DMS 273 treated with DMSO at 0.1 percent for 48 hours (cell line): ENCODE results near the gene DHCR7.

Source experiments
- DNase-seq: peaks from one replicate; lab custom pipeline; 2025; lab: John Stamatoyannopoulos, UW

The DHCR7 gene

DNA sequence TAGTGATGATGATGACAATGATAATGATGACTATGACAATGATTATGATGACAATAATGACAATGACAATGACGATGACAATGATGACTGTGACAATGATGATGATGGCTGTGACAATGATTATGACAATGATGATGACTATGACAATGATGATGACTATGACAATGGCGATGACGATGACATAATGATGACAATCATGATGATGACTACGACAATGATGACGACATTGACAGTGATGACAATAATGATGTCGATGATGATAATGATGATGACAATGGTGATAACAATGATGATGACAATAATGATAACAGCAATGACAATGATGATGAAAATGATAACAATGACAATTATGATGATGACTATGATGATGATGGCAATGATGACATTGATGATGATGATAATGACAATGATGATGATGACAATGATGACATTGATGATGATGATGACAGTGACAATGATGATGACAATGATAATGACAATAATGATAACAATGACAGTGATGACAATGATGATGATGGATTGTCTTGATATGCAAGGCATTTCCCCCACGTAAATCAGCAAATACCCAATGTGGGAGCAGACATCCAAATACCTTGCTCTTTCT, 37.7 kb downstream of the DHCR7 start:
- no peak for DNase-seq

DNA sequence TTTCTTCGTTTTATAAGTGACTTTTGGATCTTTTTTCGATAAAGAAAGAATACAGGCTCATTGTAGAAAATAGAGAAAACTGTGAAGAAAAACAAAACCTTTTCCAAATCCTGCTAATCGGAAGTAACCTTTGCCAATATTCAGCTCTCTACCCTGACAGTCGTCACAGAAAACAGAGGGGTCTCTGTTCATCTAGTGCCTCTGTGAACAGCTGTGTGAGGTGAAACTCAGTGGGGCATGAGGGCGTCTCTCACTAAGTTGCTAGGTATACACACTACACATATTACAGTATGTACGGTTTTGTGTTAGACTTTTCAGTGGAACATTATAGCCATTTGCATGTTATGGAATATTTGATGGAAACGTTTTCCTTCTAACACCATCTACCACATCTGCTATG, 39.4 kb downstream of the DHCR7 start:
- DNase-seq: no peak

DNA sequence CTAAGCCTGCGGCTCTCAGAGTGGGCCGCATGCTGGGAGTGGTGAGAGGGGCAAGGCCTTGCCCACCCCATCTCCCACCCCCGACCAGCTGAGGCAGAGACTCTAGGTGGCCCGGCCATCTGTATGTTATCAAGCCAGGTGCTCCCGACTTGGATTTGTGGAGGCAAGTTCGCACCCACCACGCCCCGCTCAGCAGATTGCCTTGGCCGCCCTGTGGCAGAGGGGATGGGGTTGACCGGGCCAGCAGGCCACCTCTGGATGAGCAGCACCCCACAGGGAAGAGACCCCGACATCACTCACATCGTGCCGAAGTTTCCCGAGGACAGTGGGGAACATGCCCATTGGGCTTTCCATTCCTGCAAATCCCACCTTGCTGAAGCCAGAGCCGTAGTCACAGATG, 40.8 kb downstream of the DHCR7 start:
- no peak for DNase-seq

DNA sequence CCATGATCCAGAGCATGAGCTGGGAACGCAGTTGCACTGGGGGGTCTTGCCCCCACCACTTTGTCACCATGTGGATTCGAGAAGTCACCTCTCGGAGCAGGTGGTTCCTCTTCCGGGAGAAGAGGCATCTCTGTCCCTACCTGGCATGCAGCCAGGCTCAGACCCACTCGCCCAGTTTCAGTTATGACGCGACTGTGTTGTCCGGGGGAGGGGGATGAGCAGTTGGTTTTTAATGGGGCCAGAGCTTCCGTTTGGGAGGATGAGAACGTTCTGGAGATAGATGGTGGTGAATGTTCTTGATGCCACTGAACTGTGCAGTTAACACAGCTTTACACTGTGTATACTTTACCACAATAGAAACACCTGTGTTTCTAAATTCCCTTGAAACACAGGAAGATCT, 41.5 kb downstream of the DHCR7 start:
- DNase-seq: no peak

DNA sequence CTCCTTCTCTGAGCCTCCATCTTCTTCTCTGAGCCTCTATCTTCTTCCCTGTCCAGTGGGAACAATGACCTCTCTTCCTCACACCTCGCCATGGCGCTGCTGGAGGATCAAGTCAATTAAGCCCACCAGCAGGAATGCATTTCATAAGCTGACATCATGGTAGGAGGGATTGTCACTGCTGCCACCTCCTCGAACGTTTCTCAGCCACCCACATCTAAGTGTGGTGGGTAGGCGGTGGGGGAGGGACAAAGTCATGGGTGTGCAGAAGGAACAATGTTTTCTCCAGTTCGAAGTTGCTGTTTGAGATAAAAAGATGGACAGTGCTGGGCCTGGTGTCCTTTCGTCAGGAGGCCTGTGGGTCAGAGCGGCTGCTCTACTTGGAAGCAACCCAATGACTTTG, 44.0 kb downstream of the DHCR7 start:
- DNase-seq: no peak

DNA sequence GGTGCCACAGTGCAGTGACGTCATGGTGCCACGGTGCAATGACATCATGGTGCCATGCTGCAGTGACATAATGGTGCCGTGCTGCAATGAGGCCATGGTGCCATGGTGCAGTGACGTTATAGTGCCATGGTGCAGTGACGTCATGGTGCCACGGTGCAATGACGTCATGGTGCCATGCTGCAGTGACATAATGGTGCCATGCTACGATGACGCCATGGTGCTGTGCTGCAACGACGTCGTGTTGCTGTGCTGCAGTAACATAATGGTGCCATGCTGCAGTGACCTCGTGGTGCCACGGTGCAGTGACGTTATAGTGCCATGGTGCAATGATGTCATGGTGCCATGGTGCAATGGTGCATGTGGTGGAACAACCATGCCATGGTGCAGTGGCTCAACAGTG, 45.3 kb downstream of the DHCR7 start:
- no peak for DNase-seq

DNA sequence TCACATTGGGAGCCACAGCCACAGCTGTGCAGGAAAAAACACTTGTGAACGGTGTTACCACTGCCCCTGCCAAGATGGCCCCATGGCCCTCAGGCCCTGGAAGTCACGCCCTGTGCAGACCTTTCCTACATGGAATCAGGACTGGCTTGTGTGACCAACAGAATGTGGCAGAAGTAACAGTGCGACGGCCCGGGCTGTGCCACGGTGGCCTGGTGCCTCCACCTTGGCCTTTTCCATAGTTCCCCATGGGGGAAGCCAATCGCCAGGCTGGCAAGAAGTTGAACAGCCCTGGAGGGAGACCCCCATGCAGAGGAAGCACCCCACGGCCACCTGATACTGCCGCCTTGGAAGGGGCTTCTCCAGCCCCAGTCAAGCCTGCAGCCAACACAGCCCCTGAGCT, 48.0 kb downstream of the DHCR7 start:
- DNase-seq: no peak

DNA sequence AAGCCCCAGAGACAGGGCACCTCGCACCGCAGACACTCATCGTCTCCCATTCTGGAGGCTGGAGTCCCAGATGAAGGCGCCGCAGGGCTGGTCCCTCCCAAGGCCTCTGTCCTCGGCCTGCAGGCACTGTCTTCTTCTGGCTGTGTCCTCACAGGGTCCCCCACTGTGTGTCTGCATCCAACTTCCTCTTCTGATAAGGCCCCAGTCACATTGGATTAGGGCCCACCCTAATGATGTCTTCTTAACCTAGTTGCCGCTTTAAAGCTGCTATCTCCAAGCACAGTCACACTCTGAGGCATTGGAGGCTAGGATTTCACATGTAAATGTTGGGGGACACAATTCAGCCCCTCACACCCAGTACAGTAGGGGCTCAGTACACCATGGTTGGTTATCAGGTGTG, 48.9 kb downstream of the DHCR7 start:
- DNase-seq: no peak

DNA sequence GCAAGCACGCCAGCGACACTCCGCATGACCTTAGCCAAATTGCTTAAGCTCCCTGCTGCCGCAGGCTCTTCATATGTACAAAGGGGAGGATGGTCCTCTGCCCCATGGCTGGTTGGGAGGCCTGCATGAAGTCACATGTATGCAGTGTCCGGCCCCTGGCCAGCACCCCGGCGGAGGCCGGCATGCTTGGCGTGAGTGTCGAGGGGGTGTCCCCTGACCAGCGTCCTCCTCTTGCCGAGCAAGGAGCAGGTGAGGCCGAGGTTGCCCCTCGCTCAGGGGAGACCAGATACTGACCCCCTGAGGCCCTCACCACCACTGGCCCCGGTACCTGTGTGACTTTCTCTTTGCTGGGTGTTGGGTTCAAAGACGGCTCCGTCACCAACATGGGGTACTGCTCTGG, 50.2 kb downstream of the DHCR7 start:
- no peak for DNase-seq

DNA sequence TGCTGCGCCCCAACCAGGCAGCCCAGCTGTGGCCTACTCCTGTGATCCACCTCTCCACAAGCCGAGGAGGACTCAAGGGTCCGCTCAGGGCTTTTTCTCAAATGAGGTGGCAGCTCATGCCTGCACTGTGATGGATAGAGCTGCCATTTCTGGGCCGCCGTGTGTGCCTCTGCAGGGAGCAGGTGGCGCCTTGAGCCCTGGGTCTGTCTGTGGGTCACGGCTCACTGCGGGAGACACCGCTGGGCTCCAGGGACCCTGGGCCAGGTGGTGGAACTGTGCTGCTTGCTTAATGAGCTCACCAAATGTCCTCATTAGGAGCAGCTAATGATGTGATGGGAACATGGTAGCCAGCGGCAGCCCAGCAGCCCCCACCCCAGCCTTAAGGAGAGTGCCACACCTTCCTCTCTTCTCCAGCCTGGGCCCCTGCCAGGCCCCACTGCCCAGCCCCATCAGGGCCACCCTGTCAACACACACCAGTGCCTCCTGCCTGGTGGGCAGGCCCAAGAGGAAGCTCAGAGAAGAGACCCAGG, 50.8 kb downstream of the DHCR7 start:
- DNase-seq: no peak

DNA sequence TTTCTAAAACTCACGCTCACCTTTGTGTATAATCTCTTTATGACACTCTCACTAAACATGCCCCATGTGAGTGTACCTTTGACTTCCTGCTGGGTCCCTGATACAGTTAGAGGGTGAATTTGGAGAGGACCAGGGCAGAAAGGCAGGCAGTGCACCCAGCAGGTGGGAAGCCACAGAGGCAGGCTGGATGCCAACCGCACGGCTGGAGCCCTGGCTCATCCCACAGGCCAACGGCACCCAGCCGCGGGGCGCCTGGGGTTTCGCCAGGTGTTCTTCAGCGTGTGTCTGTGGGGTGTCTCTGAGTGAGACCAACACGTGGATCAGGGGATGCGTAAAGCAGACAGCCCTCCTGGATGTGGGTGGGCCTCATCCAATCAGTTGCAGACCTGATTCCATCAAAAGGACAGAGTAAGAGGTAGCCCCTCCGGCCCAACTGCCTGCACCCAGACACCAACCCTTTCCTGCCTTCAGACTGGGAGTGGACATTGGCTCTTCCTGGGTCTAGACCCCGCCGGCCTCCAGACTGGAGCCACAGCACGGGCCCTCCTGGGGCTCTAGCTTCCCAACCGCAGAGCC, 51.6 kb downstream of the DHCR7 start:
- no peak for DNase-seq

DNA sequence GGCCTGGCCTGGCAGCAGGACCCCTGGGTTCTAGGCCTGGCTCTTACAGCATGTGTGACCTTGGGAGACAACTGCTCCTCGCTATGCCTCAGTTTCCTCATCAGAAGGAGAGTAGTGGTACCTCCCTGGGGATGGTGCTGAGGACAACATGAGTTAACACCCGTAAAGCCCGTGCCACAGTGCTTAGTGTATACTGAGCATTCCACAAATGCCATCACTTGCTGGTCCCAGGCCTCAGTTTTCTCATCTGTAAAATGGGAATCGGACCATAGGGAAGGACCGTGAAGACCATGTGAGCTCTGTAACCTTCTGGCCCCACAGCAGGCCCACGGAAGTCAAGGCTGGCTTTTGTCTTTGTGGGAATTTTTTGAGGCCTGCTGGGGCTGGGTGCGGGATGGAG, 52.4 kb downstream of the DHCR7 start:
- DNase-seq: no peak

DNA sequence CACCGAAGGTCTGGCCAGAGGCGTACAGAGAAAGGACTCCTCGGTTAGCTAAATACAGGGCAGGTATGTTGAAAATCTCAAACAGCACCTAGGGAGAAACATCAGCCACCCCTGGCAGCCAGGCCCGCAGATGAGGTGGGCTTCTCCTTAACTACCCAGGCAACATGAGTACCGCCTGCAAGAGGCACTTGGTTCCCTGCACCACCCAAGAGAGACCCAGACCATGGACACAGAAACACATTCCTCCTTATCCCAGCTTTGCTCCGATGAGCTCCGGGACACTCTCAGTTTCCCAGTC, 53.0 kb downstream of the DHCR7 start:
- no peak for DNase-seq

DNA sequence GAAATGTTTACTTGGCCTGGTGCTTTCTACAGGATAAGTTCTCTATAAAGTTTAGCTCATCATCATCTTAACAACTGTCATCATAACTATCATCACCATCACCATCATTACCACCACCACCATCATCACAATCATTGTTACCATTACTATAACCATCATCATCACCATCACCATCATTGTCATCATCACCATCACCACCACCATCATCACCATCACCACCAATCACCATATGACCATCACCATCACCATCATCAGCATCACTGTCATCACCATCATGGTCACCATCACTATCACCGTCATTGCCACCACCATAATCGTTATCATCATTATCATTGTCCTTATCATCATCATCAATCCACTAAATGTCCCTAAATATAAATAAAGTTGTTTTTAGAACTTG, 54.9 kb downstream of the DHCR7 start:
- DNase-seq: no peak

DNA sequence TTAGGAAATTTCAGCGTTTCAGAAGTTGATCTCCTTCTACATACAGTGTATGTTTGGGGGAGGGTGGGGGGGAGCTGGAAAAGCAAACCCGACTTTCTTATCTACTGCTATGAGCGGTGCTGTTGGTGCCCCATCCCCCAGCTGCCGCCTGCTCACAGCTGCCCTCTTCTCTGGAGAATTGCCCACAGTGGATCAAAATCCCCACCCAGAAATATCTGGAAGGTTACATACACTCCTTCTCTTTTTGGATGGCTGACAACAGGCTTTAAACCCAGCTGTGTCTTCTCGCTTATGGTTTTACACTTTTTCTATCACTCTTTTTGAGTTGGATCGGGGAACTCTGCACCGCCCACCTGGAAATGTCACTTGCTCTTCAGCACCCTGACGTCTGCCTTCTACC, 56.4 kb downstream of the DHCR7 start:
- no peak for DNase-seq

DNA sequence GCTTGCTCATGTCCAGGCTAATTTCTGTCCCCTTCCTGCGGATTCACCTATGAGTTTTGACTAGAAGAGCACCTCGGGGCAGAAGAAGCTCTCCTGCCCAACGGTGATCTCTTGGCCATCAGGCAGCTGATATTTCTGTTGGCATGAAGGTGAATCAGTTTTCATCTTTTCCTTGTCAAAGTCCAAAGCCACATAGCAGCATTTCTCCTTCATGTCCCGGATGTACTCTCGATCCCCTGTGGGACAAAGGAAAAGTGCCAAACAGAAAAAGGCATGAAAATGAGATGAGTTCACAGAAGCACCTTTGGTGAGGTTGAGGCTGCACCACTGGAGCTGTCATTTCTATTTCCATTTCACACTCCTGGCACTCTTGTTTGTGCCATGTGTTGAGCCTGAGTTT, 56.8 kb downstream of the DHCR7 start:
- no peak for DNase-seq

DNA sequence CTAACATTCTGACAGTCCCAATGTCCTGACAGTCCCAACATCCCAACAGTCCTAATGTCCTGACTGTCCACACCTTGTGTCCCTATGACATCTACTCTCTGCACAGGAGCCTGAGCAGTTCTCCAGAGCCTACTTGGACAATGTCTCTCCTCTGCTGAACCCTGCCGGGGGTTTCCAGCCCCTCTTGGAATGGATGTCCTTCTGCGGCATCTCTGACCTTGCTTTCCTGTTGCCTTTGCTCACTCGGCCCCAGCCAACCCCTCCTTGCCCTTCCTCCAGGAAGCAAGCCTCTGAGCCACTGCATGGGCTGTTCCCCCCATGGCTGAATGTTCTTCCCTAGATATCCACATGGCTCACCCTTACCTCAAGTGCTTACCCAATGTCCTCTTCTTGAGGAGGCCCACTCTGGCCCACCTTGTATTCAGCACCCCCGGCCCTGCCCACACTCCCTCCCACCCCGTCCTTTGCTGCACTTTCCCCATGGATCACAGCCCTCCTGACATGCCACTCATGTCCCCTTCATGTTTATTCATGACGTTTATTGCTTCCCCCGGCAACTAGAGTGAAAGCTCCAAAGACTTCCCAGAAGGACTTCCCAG, 59.5 kb downstream of the DHCR7 start:
- DNase-seq: no peak

DNA sequence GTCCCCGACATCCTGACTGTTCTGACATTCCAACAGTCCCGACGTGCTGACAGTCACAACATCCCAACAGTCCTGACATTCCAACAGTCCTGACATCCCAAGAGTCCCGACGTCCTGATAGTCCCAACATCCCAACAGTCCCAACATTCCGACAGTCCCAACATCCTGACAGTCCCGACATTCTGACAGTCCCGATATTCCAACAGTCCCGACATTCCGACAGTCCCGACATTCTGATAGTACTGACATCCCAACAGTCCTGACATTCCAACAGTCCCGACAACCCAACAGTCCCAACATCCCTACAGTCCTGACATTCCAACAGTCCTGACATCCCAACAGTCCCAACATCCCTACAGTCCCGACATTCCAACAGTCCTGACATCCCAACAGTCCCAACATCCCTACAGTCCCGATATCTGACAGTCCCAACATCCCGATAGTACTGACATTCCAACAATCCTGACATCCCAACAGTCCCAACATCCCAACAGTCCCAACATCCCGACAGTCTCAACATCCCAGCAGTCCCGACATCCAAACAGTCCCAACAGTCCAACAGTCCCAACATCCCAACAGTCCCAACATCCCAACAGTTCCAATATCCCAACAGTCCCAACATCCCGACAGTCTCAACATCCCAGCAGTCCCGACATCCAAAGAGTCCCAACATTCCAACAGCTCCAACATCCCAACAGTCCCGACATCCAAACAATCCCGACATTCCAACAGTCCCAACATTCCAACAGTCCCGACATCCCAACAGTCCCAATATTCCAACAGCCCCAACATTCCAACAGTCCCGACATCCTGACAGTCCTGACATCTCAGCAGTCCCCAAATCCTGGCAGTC, 60.2 kb downstream of the DHCR7 start:
- no peak for DNase-seq

DNA sequence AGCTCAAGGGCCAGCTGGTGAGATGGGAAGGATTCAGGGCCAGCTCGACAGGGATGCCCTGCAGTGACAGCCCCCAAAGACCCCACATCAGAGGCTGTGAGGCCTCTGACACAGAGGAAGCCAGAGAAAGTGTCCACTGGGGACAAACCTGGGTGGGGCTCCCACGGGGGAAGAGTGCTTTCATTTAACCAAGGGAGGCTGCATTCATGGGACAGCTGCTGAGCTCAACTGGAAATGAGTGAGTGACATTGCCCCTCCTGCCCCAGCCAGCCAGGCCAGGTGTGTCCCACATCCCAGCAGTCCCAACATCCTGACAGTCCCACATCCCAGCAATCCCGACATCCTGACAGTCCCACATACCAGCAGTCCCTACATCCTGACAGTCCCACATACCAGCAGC, 61.0 kb downstream of the DHCR7 start:
- no peak for DNase-seq

DNA sequence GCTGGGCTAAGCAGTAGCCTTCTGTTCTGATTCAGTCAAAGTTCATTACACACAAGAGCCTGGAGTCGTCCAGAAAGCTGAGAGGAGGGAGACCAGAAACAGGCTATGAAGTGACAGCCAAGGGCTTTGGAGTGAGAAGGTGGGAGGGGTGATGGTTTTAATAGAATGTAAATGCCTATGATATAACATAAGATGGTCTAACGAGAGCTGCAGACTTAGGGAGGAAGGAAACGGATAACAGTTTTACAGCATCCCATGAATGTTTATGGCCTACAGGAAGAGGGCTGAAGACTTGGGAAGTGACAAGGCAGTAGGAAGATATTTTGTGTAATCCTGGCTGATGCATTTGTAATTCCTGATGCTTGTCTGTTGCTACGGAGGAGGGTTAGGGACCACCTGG, 62.0 kb downstream of the DHCR7 start:
- DNase-seq: no peak

DNA sequence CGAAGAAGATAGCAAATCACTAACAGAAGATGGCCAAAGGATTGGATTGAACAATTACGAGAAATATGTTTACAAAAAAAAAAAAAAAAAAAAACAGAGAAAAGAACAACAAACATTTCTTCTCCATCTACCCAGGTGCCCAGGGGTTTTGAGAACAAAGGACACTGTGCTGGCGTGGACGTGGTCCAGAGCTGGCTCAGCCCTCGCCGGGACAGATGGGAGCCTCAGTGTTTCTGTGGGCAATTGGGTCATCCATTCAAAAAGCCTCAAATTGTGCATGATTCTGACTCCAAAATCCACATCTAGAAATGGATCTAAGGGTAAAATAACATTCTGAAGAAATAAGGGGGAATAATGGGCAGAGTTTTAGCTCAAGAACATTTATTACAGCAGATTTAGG, 63.1 kb downstream of the DHCR7 start:
- DNase-seq: no peak

DNA sequence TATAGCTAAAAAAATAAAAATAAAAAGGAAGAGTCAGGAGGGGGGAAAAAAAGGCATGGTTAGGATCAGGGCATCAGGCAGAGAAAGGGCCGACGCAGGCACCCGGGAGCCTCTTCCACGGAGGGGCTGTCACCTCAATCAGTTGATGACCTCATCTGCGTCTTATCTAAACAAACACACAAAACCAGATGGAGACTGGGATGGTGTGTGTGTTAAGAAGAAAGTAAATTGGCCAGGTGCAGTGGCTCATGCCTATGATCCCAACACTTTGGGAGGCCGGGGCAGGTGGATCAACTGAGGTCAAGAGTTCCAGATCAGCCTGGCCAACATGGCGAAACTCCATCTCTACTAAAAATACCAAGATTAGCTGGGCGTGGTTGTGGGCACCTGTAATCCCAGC, 63.6 kb downstream of the DHCR7 start:
- DNase-seq: no peak
